ENCODE measurements around the gene NACC2. TPM values are rescaled to one million over a fixed set of nuclear protein-coding genes. Genes with fewer than 3 reads are reported as not detected.
"Not testable (repeated sequence)": the region's sequence is repeated elsewhere in the genome, so short reads cannot be mapped to it uniquely, and the experiment has no call there.

Gene NACC2
- total RNA-seq, 1 donor from 2014 or later = 1.6 TPM

- Mint-ChIP-seq H3K9me3 (no peaks in the 10 kb centered on the region), H3K27ac (no peak overlapping the region), H3K36me3 (ENCODE audit: low read depth) (no peaks in the 10 kb centered on the region), H3K4me3 (no peak overlapping the region), H3K27me3 (peaks cover 3% of the 10 kb centered on the region), H3K4me1 (peaks cover 27% of the 10 kb centered on the region)
- ATAC-seq (ENCODE audit: low read depth) = no peak
- no peak for TF ChIP-seq CTCF (IDR thresholded peaks at IDR 0.05)
- DNase-seq = no peak
- intact Hi-C loops (cut with micrococcal nuclease) = no loop called here
- ChIA-PET CTCF (no interaction called here), POLR2A (interaction anchor here (0.6 kb wide), 1 partner anchor 321 kb away, joined by 5 read pairs; no protein-coding TSS in a partner anchor)
Observed at GRCh38 chr9:136104488-136104800, 9.4 kb upstream of the NACC2 start.

- no peak for ATAC-seq (ENCODE audit: low read depth)
- ChIA-PET POLR2A (no interaction called here), CTCF (no interaction called here)
- Mint-ChIP-seq H3K9me3 (no peaks in the 10 kb centered on the region), H3K27me3 (peaks cover 7% of the 10 kb centered on the region), H3K4me1 (peaks cover 23% of the 10 kb centered on the region), H3K36me3 (ENCODE audit: low read depth) (no peaks in the 10 kb centered on the region), H3K4me3 (no peak overlapping the region), H3K27ac (no peak overlapping the region)
- DNase-seq = no peak
- TF ChIP-seq CTCF (IDR thresholded peaks at IDR 0.05) = no peak
- intact Hi-C loops (cut with micrococcal nuclease) = no loop called here
Observed at GRCh38 chr9:136103651-136104487, 8.8 kb upstream of the NACC2 start.

- H3K27ac Mint-ChIP-seq; CTCF ChIA-PET; H3K36me3 Mint-ChIP-seq (ENCODE audit: low read depth); intact Hi-C loops (cut with micrococcal nuclease); H3K9me3 Mint-ChIP-seq; DNase-seq; ATAC-seq (ENCODE audit: low read depth); H3K4me3 Mint-ChIP-seq; H3K4me1 Mint-ChIP-seq: not testable (repeated sequence)
- peaks cover 19% of the 10 kb centered on the region for H3K27me3 Mint-ChIP-seq
- POLR2A ChIA-PET = interaction anchor here (0.5 kb wide), 1 partner anchor 187 kb away, joined by 4 read pairs; no protein-coding TSS in a partner anchor
Observed at GRCh38 chr9:136101615-136102074, 6.6 kb upstream of the NACC2 start.

- intact Hi-C loops (cut with micrococcal nuclease) = no loop called here
- ChIA-PET POLR2A (interaction anchor here (0.6 kb wide), 2 partner anchors 280 to 1451 kb away, joined by 3 to 5 read pairs; partner anchors contain the start of gene MRPL41), CTCF (no interaction called here)
- Mint-ChIP-seq H3K4me1 (peaks cover 5% of the 10 kb centered on the region), H3K9me3 (no peaks in the 10 kb centered on the region), H3K36me3 (ENCODE audit: low read depth) (no peaks in the 10 kb centered on the region), H3K27ac (no peak overlapping the region), H3K4me3 (no peak overlapping the region), H3K27me3 (peaks cover 21% of the 10 kb centered on the region)
- DNase-seq (no peak), ATAC-seq (ENCODE audit: low read depth) (no peak)
- TF ChIP-seq CTCF (IDR thresholded peaks at IDR 0.05) = no peak
Observed at GRCh38 chr9:136100700-136101614, 5.9 kb upstream of the NACC2 start.

GRCh38 chr9:136099542-136099941, 4.5 kb upstream of the NACC2 start:
- no peak overlapping the region for H3K27ac Mint-ChIP-seq
- H3K4me1 Mint-ChIP-seq = peaks cover 2% of the 10 kb centered on the region
- no peak for DNase-seq

More at GRCh38 chr9:136099542-136099941, 4.5 kb upstream of the NACC2 start:
- no peak for TF ChIP-seq CTCF (IDR thresholded peaks at IDR 0.05)
- Mint-ChIP-seq H3K9me3 (no peaks in the 10 kb centered on the region), H3K36me3 (ENCODE audit: low read depth) (no peaks in the 10 kb centered on the region), H3K27me3 (peaks cover 18% of the 10 kb centered on the region), H3K4me3 (no peak overlapping the region)
- ChIA-PET POLR2A (no interaction called here), CTCF (no interaction called here)
- no peak for ATAC-seq (ENCODE audit: low read depth)
- intact Hi-C loops (cut with micrococcal nuclease) = no loop called here
